KBM-7 (cell line): Measurements from ENCODE around the gene TLK1.
A peak's percentile ranks its signal among the peaks of the same experiment; 100 is the strongest.

Experiments used
- DNase-seq: peaks from one replicate; pipeline ENCODE4 v3.0.0-alpha.2; 2015
- in situ Hi-C: fragments of 300-500 bp; cut with MboI; formaldehyde crosslinking; loops from 2 replicates; pipeline ENCODE4 v1.14.3; 2020; ENCODE audit warnings: low sequenced_read_pairs, low pct_unique_long_range_greater_than_20kb, mixed read lengths

TLK1 gene

GRCh38 chr2:171042253-171042969, 118.3 kb downstream of the TLK1 start:
- in situ Hi-C loops, result no loop called here
- DNase-seq, result no peak

GRCh38 chr2:171036532-171036931, 124.2 kb downstream of the TLK1 start:
- DNase-seq, result no peak
- in situ Hi-C loops, result no loop called here

- in situ Hi-C loops, result no loop called here
- DNase-seq, result no peak
Measured at GRCh38 chr2:171034315-171034714, 126.4 kb downstream of the TLK1 start.

GRCh38 chr2:171025214-171025613, 135.5 kb downstream of the TLK1 start:
- in situ Hi-C loops, result no loop called here
- DNase-seq, result no peak

- no peak for DNase-seq
- in situ Hi-C loops, result no loop called here
Measured at GRCh38 chr2:171018522-171018921, 142.2 kb downstream of the TLK1 start.

GRCh38 chr2:171016125-171016524, 144.6 kb downstream of the TLK1 start:
- in situ Hi-C loops, result no loop called here

GRCh38 chr2:171013851-171014250, 146.8 kb downstream of the TLK1 start:
- no peak for DNase-seq
- in situ Hi-C loops, result no loop called here

More at GRCh38 chr2:171016125-171016524, 144.6 kb downstream of the TLK1 start:
- DNase-seq, result no peak

GRCh38 chr2:171009386-171009785, 151.3 kb downstream of the TLK1 start:
- in situ Hi-C loops, result no loop called here

GRCh38 chr2:171008550-171009205, 152.0 kb downstream of the TLK1 start:
- DNase-seq, result no peak
- in situ Hi-C loops, result no loop called here

More at GRCh38 chr2:171009386-171009785, 151.3 kb downstream of the TLK1 start:
- DNase-seq, result no peak

- in situ Hi-C loops, result no loop called here
Measured at GRCh38 chr2:171004833-171005232, 155.9 kb downstream of the TLK1 start.

GRCh38 chr2:171004363-171004762, 156.3 kb downstream of the TLK1 start:
- in situ Hi-C loops, result no loop called here
- no peak for DNase-seq

More at GRCh38 chr2:171004833-171005232, 155.9 kb downstream of the TLK1 start:
- no peak for DNase-seq

- in situ Hi-C loops, result no loop called here
- DNase-seq, result no peak
Measured at GRCh38 chr2:170999654-171000053, 161.0 kb downstream of the TLK1 start.

- in situ Hi-C loops, result no loop called here
- no peak for DNase-seq
Measured at GRCh38 chr2:170997893-170998597, 162.6 kb downstream of the TLK1 start.

GRCh38 chr2:170996316-170996715, 164.4 kb downstream of the TLK1 start:
- in situ Hi-C loops, result no loop called here

GRCh38 chr2:170991398-170992182, 169.1 kb downstream of the TLK1 start:
- no peak for DNase-seq
- in situ Hi-C loops, result no loop called here

More at GRCh38 chr2:170996316-170996715, 164.4 kb downstream of the TLK1 start:
- DNase-seq, result no peak

- in situ Hi-C loops, result no loop called here
- DNase-seq, result no peak
Measured at GRCh38 chr2:170986566-170987258, 174.0 kb downstream of the TLK1 start.

GRCh38 chr2:170985407-170985806, 175.3 kb downstream of the TLK1 start:
- no peak for DNase-seq
- in situ Hi-C loops, result no loop called here

GRCh38 chr2:170984079-170984478, 176.6 kb downstream of the TLK1 start:
- DNase-seq, result peak; percentile 3
- in situ Hi-C loops, result no loop called here

GRCh38 chr2:170975943-170976270, 184.8 kb downstream of the TLK1 start:
- in situ Hi-C loops, result no loop called here
- no peak for DNase-seq
